ENCODE data around the gene RCAN2.

Gene RCAN2

DNA sequence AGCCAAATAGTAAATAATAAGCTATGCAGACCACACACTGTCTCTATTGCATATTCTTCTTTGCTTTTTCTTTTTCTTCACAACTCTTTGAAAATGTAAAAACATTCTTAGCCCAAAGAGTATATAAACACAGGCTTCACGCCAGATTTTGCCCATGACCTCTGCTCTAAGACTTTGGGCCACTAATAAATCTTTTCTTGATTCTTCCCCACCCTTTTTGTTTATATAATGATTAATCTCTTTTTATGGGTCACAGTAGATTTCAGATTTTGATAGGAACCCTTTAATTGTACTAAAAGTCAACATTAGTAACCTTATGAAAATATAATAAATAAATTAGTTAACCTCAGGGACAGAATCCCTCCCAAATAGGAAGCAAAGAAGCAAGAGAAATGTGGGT lies 304.7 kb downstream of the RCAN2 start:
- H3K4me3 ChIP-seq (ENCODE audit: control insufficient read depth, low read depth, low read length): no peak overlapping the region

DNA sequence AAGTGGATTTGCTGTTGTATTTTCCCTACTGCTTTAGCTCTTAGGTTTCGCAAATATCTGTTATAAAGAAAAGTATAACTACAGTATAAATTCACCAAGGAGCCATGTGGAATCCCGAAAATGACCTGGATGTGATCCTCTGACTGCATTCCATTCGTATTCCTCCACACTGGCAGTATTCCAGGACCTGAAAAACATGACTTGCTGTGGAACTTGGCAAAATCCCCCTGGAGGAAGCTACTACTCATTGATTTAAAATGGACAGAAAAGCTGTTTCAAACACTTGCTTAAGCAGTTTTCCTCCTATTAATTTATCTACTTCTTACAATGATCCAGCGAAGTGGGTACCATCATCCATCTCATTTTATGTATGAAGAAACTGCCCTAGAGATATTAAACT lies 307.1 kb downstream of the RCAN2 start:
- DNase-seq (ENCODE audit: low read depth): peak; percentile 71
- no peak overlapping the region for H3K4me3 ChIP-seq (ENCODE audit: control insufficient read depth, low read depth, low read length)
- TF ChIP-seq, protein P1, sequence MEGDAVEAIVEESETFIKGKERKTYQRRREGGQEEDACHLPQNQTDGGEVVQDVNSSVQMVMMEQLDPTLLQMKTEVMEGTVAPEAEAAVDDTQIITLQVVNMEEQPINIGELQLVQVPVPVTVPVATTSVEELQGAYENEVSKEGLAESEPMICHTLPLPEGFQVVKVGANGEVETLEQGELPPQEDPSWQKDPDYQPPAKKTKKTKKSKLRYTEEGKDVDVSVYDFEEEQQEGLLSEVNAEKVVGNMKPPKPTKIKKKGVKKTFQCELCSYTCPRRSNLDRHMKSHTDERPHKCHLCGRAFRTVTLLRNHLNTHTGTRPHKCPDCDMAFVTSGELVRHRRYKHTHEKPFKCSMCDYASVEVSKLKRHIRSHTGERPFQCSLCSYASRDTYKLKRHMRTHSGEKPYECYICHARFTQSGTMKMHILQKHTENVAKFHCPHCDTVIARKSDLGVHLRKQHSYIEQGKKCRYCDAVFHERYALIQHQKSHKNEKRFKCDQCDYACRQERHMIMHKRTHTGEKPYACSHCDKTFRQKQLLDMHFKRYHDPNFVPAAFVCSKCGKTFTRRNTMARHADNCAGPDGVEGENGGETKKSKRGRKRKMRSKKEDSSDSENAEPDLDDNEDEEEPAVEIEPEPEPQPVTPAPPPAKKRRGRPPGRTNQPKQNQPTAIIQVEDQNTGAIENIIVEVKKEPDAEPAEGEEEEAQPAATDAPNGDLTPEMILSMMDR (IDR thresholded peaks at IDR 0.05; ENCODE audit: control insufficient read depth, insufficient read depth, low read depth, low read length, missing control alignments): peak; percentile 23

More for the DNA sequence above, 304.7 kb downstream of the RCAN2 start:
- TF ChIP-seq, protein P1 (IDR thresholded peaks at IDR 0.05; ENCODE audit: control insufficient read depth, insufficient read depth, low read depth, low read length, missing control alignments): no peak
- no peak for DNase-seq (ENCODE audit: low read depth)

DNA sequence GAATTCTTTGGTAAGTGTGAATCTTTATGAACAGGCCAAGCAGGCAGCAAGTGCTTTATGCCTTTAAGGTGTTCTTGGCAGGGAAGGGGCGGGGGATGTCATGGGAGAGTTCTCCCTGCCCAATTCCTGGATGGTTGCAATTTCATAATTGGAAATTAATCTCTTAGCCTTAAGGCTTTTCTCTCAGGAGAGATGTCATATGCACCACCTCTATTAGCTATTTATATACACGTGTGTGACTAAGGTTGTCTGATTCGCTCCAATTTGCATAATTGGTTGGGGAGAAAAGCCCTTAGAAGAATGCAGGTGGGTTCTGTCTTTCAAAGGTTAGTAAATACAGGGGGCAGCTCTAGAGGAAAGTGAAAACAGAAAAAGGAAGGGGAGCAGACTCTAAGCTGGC lies 315.3 kb downstream of the RCAN2 start:
- no peak for DNase-seq (ENCODE audit: low read depth)
- no peak overlapping the region for H3K4me3 ChIP-seq (ENCODE audit: control insufficient read depth, low read depth, low read length)

DNA sequence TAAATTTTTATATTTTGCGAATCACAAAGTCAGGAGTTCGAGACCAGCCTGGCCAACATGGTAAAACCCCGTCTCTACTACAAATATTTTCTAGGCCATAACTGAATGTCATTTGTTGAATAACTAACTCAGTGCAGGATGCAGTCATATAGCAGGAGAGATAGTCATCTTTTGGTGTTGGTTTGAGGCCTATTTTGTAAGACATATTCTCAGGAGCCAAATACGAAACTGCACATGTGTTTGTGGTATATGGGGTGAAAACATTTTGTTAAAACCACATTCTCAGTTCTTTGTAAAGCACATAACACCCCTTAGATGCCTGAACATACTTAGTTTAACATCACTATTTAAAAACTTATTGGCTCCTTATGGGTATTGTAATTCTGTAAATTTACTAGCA lies 315.8 kb downstream of the RCAN2 start:
- no peak for DNase-seq (ENCODE audit: low read depth)
- H3K4me3 ChIP-seq (ENCODE audit: control insufficient read depth, low read depth, low read length): no peak overlapping the region
- TF ChIP-seq, protein P1 (IDR thresholded peaks at IDR 0.05; ENCODE audit: control insufficient read depth, insufficient read depth, low read depth, low read length, missing control alignments): no peak

More for the DNA sequence above, 315.3 kb downstream of the RCAN2 start:
- TF ChIP-seq, protein P1 (IDR thresholded peaks at IDR 0.05; ENCODE audit: control insufficient read depth, insufficient read depth, low read depth, low read length, missing control alignments): no peak

DNA sequence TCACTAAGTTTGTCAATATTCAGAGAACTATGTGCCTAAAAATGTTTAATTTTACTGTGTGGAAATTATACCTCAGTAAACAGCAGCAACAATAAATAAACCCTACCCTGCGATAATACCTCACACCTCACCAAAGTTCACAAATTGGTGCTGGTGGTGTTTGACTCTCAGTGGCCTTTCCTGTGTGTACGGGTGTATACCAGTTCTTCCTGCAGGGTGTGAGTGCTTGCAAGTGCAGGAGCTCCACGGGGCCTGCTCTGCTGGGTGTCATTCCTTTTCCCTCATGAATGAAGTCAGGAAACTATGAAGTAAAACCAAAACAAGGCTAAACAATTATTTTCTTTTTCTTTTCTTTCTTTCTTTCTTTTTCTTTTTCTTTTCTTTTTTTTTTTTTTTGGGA lies 316.3 kb downstream of the RCAN2 start:
- TF ChIP-seq, protein P1 (IDR thresholded peaks at IDR 0.05; ENCODE audit: control insufficient read depth, insufficient read depth, low read depth, low read length, missing control alignments): no peak
- no peak overlapping the region for H3K4me3 ChIP-seq (ENCODE audit: control insufficient read depth, low read depth, low read length)
- no peak for DNase-seq (ENCODE audit: low read depth)

DNA sequence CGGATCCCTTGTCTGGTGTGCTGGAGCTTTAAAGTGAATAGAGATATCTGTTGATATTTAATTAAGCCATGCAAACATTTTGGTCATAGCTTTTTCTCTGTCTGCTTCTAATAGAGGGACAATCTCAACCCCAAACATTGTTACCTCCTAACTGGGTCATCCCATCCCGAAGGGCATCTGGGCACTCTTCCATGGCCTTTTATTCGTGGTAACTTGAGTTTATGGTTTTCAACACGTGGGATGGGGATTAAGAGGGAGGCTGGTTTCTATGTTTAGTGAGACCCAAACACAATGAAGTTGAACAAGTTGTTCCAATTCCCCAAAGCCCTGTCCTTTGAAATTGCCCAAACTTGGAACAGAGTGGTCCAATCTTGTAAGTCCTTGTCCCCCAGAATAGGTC lies 319.1 kb downstream of the RCAN2 start:
- H3K4me3 ChIP-seq (ENCODE audit: control insufficient read depth, low read depth, low read length): no peak overlapping the region
- TF ChIP-seq, protein P1 (IDR thresholded peaks at IDR 0.05; ENCODE audit: control insufficient read depth, insufficient read depth, low read depth, low read length, missing control alignments): no peak
- DNase-seq (ENCODE audit: low read depth): no peak
